ENCODE measurements around the gene CPXM1. TPM values are rescaled to one million over a fixed set of nuclear protein-coding genes. Genes with fewer than 3 reads are reported as not detected.
A peak's percentile ranks its signal among the peaks of the same experiment; 100 is the strongest.

Gene CPXM1
- total RNA-seq, 6 experiments from 2014 or later: 0.10 TPM; not detected in 5

- DNase-seq: peak; percentile 29
- TF ChIP-seq CTCF (IDR thresholded peaks at IDR 0.05): no peak
Measured at GRCh38 chr20:2820084-2820895, 19.9 kb upstream of the CPXM1 start.

GRCh38 chr20:2817891-2818595 lies 17.6 kb upstream of the CPXM1 start:
- Mint-ChIP-seq H3K36me3 (ENCODE audit: low read depth) (no peaks in the 10 kb centered on the region), H3K9me3 (peaks cover 4% of the 10 kb centered on the region; the same call in 1 of the 2 replicates), H3K4me3 (no peak overlapping the region), H3K27ac (no peak overlapping the region), H3K4me1 (ENCODE audit: low read depth) (peaks cover 43% of the 10 kb centered on the region), H3K27me3 (ENCODE audit: insufficient read depth) (peaks cover 9% of the 10 kb centered on the region)
- no peak for DNase-seq
- no peak for TF ChIP-seq CTCF (IDR thresholded peaks at IDR 0.05)

More at GRCh38 chr20:2820084-2820895, 19.9 kb upstream of the CPXM1 start:
- Mint-ChIP-seq H3K27me3 (ENCODE audit: insufficient read depth) (peaks cover 6% of the 10 kb centered on the region), H3K36me3 (ENCODE audit: low read depth) (no peaks in the 10 kb centered on the region), H3K4me3 (peak overlapping the region; percentile 31), H3K4me1 (ENCODE audit: low read depth) (peaks cover 24% of the 10 kb centered on the region), H3K27ac (peak overlapping the region; percentile 23), H3K9me3 (no peaks in the 10 kb centered on the region)

- H3K4me1 Mint-ChIP-seq (ENCODE audit: low read depth): peaks cover 43% of the 10 kb centered on the region
- no peak for TF ChIP-seq CTCF (IDR thresholded peaks at IDR 0.05)
- peaks cover 9% of the 10 kb centered on the region for H3K27me3 Mint-ChIP-seq (ENCODE audit: insufficient read depth)
- DNase-seq: no peak
- no peak overlapping the region for H3K27ac Mint-ChIP-seq
- H3K36me3 Mint-ChIP-seq (ENCODE audit: low read depth): no peaks in the 10 kb centered on the region
- no peak overlapping the region for H3K4me3 Mint-ChIP-seq
- H3K9me3 Mint-ChIP-seq: peaks cover 10% of the 10 kb centered on the region
Measured at GRCh38 chr20:2817341-2817726, 16.9 kb upstream of the CPXM1 start.

- H3K9me3 Mint-ChIP-seq: peaks cover 15% of the 10 kb centered on the region
Measured at GRCh38 chr20:2816583-2817340, 16.3 kb upstream of the CPXM1 start.

More at GRCh38 chr20:2816583-2817340, 16.3 kb upstream of the CPXM1 start:
- no peak for DNase-seq
- TF ChIP-seq CTCF (IDR thresholded peaks at IDR 0.05): no peak
- H3K4me1 Mint-ChIP-seq (ENCODE audit: low read depth): peaks cover 43% of the 10 kb centered on the region
- H3K36me3 Mint-ChIP-seq (ENCODE audit: low read depth): no peaks in the 10 kb centered on the region
- no peak overlapping the region; the same call in 1 of the 2 replicates for H3K27ac Mint-ChIP-seq
- no peak overlapping the region for H3K4me3 Mint-ChIP-seq
- peaks cover 9% of the 10 kb centered on the region for H3K27me3 Mint-ChIP-seq (ENCODE audit: insufficient read depth)
